HepG2 (cell line): ENCODE data around the gene MAT2A. TPM values are rescaled to one million over a fixed set of nuclear protein-coding genes. Genes with fewer than 3 reads are reported as not detected.

Source experiments
- BRCA1 ChIP-seq: sonication (generic); formaldehyde crosslinking; IDR thresholded peaks from 2 replicates; pipeline ENCODE4 v1.4.0; 2020; ENCODE audit warnings: missing genetic modification reagents
- EED ChIP-seq: sonication (generic); formaldehyde crosslinking; IDR thresholded peaks from 2 replicates; pipeline ENCODE4 v1.5.0; 2020; ENCODE audit warnings: mild to moderate bottlenecking, missing genetic modification reagents
- FOXA3 ChIP-seq: IDR thresholded peaks from 2 replicates; pipeline ENCODE4 v1.6.1; 2016; ENCODE audit warnings: missing genetic modification reagents, missing compliant biosample characterization
- GMEB2 ChIP-seq: IDR thresholded peaks from 2 replicates; pipeline ENCODE4 v1.6.1; 2016; ENCODE audit warnings: missing biosample characterization, missing genetic modification reagents, low read depth
- KLF15 ChIP-seq: sonication (generic); formaldehyde crosslinking; IDR thresholded peaks from 2 replicates; pipeline ENCODE4 v1.8.1; 2023; ENCODE audit warnings: borderline replicate concordance, mild to moderate bottlenecking, inconsistent platforms, missing genetic modification reagents, mixed read lengths
- KMT2B ChIP-seq: IDR thresholded peaks from 2 replicates; pipeline ENCODE4 v1.6.1; 2016; ENCODE audit warnings: missing genetic modification reagents, missing compliant biosample characterization
- PRDM4 ChIP-seq: sonication (generic); formaldehyde crosslinking; IDR thresholded peaks from 2 replicates; pipeline ENCODE4 v1.9.0; 2021; ENCODE audit warnings: missing genetic modification reagents, borderline replicate concordance
- SMAD9 ChIP-seq: sonication (generic); formaldehyde crosslinking; IDR thresholded peaks from 2 replicates; pipeline ENCODE4 v1.5.1; 2020; ENCODE audit warnings: mild to moderate bottlenecking, missing genetic modification reagents
- ZBTB44 ChIP-seq: sonication (generic); formaldehyde crosslinking; IDR thresholded peaks from 2 replicates; pipeline ENCODE4 v1.4.0; 2020; ENCODE audit warnings: missing genetic modification reagents
- ZNF121 ChIP-seq: sonication (generic); formaldehyde crosslinking; IDR thresholded peaks from 2 replicates; pipeline ENCODE4 v1.5.0; 2020; ENCODE audit warnings: mild to moderate bottlenecking, missing genetic modification reagents
- ZNF138 ChIP-seq: sonication (generic); formaldehyde crosslinking; IDR thresholded peaks from 2 replicates; pipeline ENCODE4 v1.5.0; 2020; ENCODE audit warnings: mild to moderate bottlenecking, low read depth, missing genetic modification reagents
- ZNF224 ChIP-seq: sonication (generic); formaldehyde crosslinking; IDR thresholded peaks from 2 replicates; pipeline ENCODE4 v1.5.0; 2020; ENCODE audit warnings: mild to moderate bottlenecking, missing genetic modification reagents
- ZNF329 ChIP-seq: sonication (generic); formaldehyde crosslinking; IDR thresholded peaks from 2 replicates; pipeline ENCODE4 v1.9.0; 2021; ENCODE audit warnings: low read depth, mild to moderate bottlenecking, missing genetic modification reagents
- ZNF335 ChIP-seq: sonication (generic); formaldehyde crosslinking; IDR thresholded peaks from 2 replicates; pipeline ENCODE4 v1.4.0; 2020; ENCODE audit warnings: missing genetic modification reagents
- ZNF839 ChIP-seq: sonication (generic); formaldehyde crosslinking; IDR thresholded peaks from 2 replicates; pipeline ENCODE4 v1.4.0; 2020; ENCODE audit warnings: missing genetic modification reagents, mild to moderate bottlenecking, borderline replicate concordance
- polyA plus RNA-seq, 8 experiments: library from polyadenylated mRNA; depleted of rRNA in 3 of 8; stranded (reverse) in 7 of 8; unstranded in 1 of 8; fragments of >200 nt; fragmentation: Illumina TruSeq in 4 of 8; extraction: Trizol in 4 of 8; gene quantifications; 2 replicates each; pipeline versions ENCODE4 v1.2.1 to v1.2.3, GENCODE V29; 2011 to 2016; ENCODE audit warnings: low read depth in 4 of 8, missing spikeins in 1 of 8, mixed read lengths in 1 of 8; ENCODE audit not compliant: insufficient read depth in 1 of 8
- total RNA-seq, 5 experiments: library from RNA; depleted of rRNA; stranded (reverse); fragments of >200 nt; fragmentation: Illumina TruSeq; extraction: Trizol; gene quantifications; 2 replicates each; pipeline ENCODE4 v1.2.3, GENCODE V29; 2016; ENCODE audit warnings: low read depth in 1 of 5
- TF ChIP-seq, protein P1 (sequence below): sonication (generic); formaldehyde crosslinking; IDR thresholded peaks from 2 replicates; pipeline ENCODE4 v1.5.0; 2020; ENCODE audit warnings: mild to moderate bottlenecking, low read depth, missing genetic modification reagents, borderline replicate concordance
- TF ChIP-seq, protein P2 (sequence below): sonication (generic); formaldehyde crosslinking; IDR thresholded peaks from 2 replicates; pipeline ENCODE4 v1.5.1; 2020; ENCODE audit warnings: missing genetic modification reagents, mild to moderate bottlenecking, borderline replicate concordance
- TF ChIP-seq, protein P3 (sequence below): IDR thresholded peaks from 2 replicates; pipeline ENCODE4 v1.6.1; 2016; ENCODE audit warnings: missing compliant biosample characterization, missing genetic modification reagents, borderline replicate concordance

Gene MAT2A
- total and polyA plus RNA-seq, 2 of the 13 experiments (the other 11 are each of a cell fraction or from before 2014, with no cell fraction given): 155 to 331 TPM

DNA sequence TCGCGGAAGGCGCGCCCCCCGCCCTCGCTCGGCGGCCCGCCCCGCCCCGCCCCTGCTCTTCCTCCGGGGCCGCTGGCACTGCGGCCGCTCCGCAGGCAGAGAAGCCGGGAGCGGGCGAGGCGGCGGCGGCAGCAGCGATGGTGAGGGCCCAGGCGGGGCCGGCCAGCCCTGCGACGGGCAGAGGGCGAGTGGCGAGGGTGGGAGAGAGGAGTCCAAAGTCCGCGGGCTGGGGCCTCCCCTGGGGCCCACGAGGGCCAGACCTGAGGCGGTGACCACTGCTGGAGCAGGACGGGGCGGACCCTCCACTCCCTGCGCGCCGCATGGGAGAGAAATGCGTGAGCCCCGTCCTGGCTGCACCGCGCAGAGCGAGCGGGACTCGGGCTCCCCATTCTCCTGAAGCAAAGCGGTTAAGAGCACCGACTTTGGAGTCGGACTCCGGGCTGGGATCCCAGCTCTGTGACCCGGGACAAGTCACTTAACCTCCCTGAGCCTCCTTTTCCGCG lies 45.4 kb downstream of the MAT2A start, which contains the start of gene VAMP5 (continued):
- TF ChIP-seq GMEB2 (CRISPR knock-in tag): no peak
- TF ChIP-seq ZNF335 (CRISPR knock-in tag): no peak
- TF ChIP-seq KLF15 (CRISPR knock-in tag): 0 out of 2 replicates have a peak, but pooled peaks have one; percentile 43
- TF ChIP-seq ZNF839: no peak; the same call in 1 of the 2 replicates
- peak; percentile 55; the same call in 1 of the 2 replicates for TF ChIP-seq ZNF329 (CRISPR knock-in tag)
- no peak for TF ChIP-seq ZBTB44 (CRISPR knock-in tag)
- TF ChIP-seq ZNF121 (CRISPR knock-in tag): peak; percentile 53; the same call in 1 of the 2 replicates
- TF ChIP-seq, protein P1, sequence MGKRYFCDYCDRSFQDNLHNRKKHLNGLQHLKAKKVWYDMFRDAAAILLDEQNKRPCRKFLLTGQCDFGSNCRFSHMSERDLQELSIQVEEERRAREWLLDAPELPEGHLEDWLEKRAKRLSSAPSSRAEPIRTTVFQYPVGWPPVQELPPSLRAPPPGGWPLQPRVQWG (CRISPR knock-in tag): no peak
- no peak for TF ChIP-seq BRCA1
- peak; percentile 69; the same call in 1 of the 2 replicates for TF ChIP-seq PRDM4
- TF ChIP-seq SMAD9 (CRISPR knock-in tag): no peak
- TF ChIP-seq, protein P2, sequence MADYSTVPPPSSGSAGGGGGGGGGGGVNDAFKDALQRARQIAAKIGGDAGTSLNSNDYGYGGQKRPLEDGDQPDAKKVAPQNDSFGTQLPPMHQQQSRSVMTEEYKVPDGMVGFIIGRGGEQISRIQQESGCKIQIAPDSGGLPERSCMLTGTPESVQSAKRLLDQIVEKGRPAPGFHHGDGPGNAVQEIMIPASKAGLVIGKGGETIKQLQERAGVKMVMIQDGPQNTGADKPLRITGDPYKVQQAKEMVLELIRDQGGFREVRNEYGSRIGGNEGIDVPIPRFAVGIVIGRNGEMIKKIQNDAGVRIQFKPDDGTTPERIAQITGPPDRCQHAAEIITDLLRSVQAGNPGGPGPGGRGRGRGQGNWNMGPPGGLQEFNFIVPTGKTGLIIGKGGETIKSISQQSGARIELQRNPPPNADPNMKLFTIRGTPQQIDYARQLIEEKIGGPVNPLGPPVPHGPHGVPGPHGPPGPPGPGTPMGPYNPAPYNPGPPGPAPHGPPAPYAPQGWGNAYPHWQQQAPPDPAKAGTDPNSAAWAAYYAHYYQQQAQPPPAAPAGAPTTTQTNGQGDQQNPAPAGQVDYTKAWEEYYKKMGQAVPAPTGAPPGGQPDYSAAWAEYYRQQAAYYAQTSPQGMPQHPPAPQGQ (CRISPR knock-in tag): peak; percentile 83; the same call in 1 of the 2 replicates
- no peak for TF ChIP-seq ZNF138 (CRISPR knock-in tag)
- peak; percentile 74 for TF ChIP-seq FOXA3 (CRISPR knock-in tag)
- TF ChIP-seq, protein P3, sequence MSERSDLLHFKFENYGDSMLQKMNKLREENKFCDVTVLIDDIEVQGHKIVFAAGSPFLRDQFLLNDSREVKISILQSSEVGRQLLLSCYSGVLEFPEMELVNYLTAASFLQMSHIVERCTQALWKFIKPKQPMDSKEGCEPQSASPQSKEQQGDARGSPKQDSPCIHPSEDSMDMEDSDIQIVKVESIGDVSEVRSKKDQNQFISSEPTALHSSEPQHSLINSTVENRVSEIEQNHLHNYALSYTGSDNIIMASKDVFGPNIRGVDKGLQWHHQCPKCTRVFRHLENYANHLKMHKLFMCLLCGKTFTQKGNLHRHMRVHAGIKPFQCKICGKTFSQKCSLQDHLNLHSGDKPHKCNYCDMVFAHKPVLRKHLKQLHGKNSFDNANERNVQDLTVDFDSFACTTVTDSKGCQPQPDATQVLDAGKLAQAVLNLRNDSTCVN: peak; percentile 87; the same call in 1 of the 2 replicates
- no peak for TF ChIP-seq EED (CRISPR knock-in tag)
- peak; percentile 75; the same call in 1 of the 2 replicates for TF ChIP-seq ZNF224
- no peak; the same call in 1 of the 2 replicates for TF ChIP-seq KMT2B (CRISPR knock-in tag)
